NCI-H1694 treated with DMSO at 0.1 percent for 48 hours (cell line): ENCODE results near the gene PRKCZ.

ENCODE experiments used
- DNase-seq: peaks from one replicate; lab custom pipeline; 2025; lab: John Stamatoyannopoulos, UW

The PRKCZ gene

GRCh38 chr1:2229911-2230731 is 179.9 kb downstream of the PRKCZ start:
- no peak for DNase-seq

GRCh38 chr1:2230781-2231531 is 180.7 kb downstream of the PRKCZ start:
- no peak for DNase-seq

GRCh38 chr1:2231532-2232254 is 181.5 kb downstream of the PRKCZ start:
- DNase-seq = no peak

GRCh38 chr1:2232255-2232915 is 182.2 kb downstream of the PRKCZ start:
- DNase-seq = no peak

GRCh38 chr1:2232916-2233438 is 182.8 kb downstream of the PRKCZ start:
- peak; percentile 39 for DNase-seq

GRCh38 chr1:2233468-2233867 is 183.3 kb downstream of the PRKCZ start:
- DNase-seq = no peak

- DNase-seq = no peak
Measured at GRCh38 chr1:2233997-2234761, 184.0 kb downstream of the PRKCZ start.

GRCh38 chr1:2234762-2235113 is 184.5 kb downstream of the PRKCZ start:
- no peak for DNase-seq
